RWPE1 (cell line): ENCODE measurements around the gene SMIM10L2A.

ENCODE experiments used
- CTCF ChIA-PET: fragments of 350-600 bp; sonication (Branson Sonifier 250); formaldehyde crosslinking; extraction: SDS; loops from one replicate; lab custom pipeline; 2021; lab: Yijun Ruan, JAX
- POLR2A ChIA-PET: fragments of 400-600 bp; formaldehyde crosslinking; extraction: SDS; loops from one replicate; lab custom pipeline; 2020; ENCODE audit warnings: antibody characterized with exemption; ENCODE audit not compliant: low non-redundant PET; lab: Yijun Ruan, JAX
- DNase-seq: peaks from one replicate; pipeline ENCODE4 v3.0.0; 2012; ENCODE audit warnings: low spot score
- H3K27ac ChIP-seq: fragments of 450-650 bp; 2 replicates; pipeline ENCODE4 v1.5.1; 2017
- CTCF ChIP-seq: fragments of 450-650 bp; conservative IDR thresholded peaks from 2 replicates; pipeline ENCODE4 v1.5.1; 2017; ENCODE audit warnings: low read depth, mild to moderate bottlenecking

Gene SMIM10L2A

GRCh38 chrX:135389243-135389642 lies 32.5 kb upstream of the SMIM10L2A start:
- ChIA-PET CTCF (interaction anchor here (0.6 kb wide), 1 partner anchor 221 kb away, joined by 3 read pairs; no protein-coding TSS in a partner anchor), POLR2A (no interaction called here)
- no peak overlapping the region for H3K27ac ChIP-seq
- no peak for DNase-seq
- TF ChIP-seq CTCF, result no peak

DNA sequence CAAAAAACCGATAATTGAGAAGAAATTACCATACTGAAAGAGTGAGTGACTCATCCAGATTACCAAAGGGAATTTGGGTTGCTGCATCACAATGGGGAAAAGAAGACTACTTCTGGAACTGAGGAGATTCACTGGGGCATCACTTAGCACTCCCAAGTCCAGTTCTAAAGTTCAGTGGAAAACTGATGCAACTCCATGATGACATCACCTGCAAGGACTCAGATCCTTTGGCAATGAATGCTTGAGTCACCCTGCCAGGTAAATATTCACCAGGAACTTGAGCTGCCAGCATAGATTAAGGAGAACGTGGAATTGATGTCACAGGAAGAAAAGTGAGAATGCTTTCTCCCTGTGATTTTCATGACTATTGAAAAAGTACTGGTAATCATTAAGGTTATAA lies 32.0 kb upstream of the SMIM10L2A start:
- no peak overlapping the region for H3K27ac ChIP-seq
- TF ChIP-seq CTCF, result no peak
- CTCF ChIA-PET, result no interaction called here
- peak; percentile 57 for DNase-seq
- POLR2A ChIA-PET, result no interaction called here

- CTCF ChIA-PET, result no interaction called here
- POLR2A ChIA-PET, result no interaction called here
- no peak for TF ChIP-seq CTCF
- DNase-seq, result no peak
- no peak overlapping the region for H3K27ac ChIP-seq
These were observed 30.0 kb upstream of the SMIM10L2A start for GRCh38 chrX:135391734-135392133.

- POLR2A ChIA-PET, result no interaction called here
- no peak for DNase-seq
- TF ChIP-seq CTCF, result no peak
- no peak overlapping the region for H3K27ac ChIP-seq
- CTCF ChIA-PET, result interaction anchor here (0.6 kb wide), 1 partner anchor 31 kb away, joined by 3 read pairs; no protein-coding TSS in a partner anchor
These were observed 28.7 kb upstream of the SMIM10L2A start for GRCh38 chrX:135393051-135393450.

DNA sequence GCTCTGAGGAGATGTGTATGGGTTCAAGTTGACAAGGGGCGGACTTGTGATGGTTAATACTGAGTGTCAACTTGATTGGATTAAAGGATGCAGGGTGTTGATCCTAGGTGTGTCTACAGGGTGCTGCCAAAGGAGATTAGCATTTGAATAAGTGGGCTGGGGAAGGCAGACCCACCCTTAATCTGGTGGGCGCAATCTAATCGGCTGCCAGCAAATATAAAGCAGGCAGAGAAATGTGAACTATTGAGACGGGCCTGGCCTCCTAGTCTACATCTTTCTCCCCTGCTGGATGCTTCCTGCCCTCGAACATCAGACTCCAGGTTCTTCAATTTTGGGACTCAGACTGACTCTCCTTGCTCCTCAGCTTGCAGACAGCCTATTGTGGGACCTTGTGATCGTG lies 26.7 kb upstream of the SMIM10L2A start:
- H3K27ac ChIP-seq, result no peak overlapping the region

DNA sequence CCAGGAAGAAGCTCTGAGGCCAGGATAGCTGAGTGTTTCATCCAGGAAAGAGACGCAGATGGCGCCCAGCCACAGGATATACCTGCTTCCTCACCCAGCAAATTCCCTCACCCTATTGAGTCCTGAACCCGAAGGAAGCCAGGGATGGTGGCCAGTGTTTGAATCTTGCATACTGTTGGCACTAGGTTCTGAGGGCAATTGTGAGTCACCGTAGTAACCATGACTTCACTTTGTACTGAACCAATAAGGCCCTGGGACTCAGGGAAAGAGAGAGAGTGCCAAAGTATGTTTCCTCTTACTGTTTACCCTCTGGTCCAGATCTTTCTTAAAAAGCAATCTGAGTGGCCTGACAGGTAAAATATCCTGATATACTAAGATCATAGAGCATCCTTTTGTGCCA lies 25.6 kb upstream of the SMIM10L2A start:
- peak; percentile 13 for DNase-seq
- no peak for TF ChIP-seq CTCF
- H3K27ac ChIP-seq, result no peak overlapping the region
- CTCF ChIA-PET, result no interaction called here
- POLR2A ChIA-PET, result no interaction called here

More for the DNA sequence above, 26.7 kb upstream of the SMIM10L2A start:
- no peak for TF ChIP-seq CTCF
- ChIA-PET CTCF (no interaction called here), POLR2A (no interaction called here)
- no peak for DNase-seq
